SHP77 treated with DMSO at 0.1 percent for 48 hours (cell line): Measurements from ENCODE around the gene RBM12.

Experiments
- DNase-seq: peaks from one replicate; lab custom pipeline; 2025; lab: John Stamatoyannopoulos, UW

The RBM12 gene

GRCh38 chr20:35653893-35654292 is 10.8 kb downstream of the RBM12 start:
- DNase-seq, result no peak

DNA sequence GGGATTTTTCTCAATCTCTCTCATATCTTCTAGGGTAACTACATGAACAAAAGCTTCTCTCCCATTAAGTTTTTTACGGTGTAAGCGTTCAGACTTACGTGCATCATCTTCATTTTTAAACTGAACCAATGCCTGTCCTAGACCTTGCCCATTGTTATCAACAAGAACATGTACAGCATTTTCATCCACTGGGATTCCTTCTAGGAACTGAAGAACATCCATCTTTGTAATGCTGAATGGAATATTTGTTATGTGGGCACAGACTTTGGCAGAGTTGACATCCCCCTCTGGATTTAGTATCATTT is 11.3 kb downstream of the RBM12 start:
- DNase-seq, result no peak

DNA sequence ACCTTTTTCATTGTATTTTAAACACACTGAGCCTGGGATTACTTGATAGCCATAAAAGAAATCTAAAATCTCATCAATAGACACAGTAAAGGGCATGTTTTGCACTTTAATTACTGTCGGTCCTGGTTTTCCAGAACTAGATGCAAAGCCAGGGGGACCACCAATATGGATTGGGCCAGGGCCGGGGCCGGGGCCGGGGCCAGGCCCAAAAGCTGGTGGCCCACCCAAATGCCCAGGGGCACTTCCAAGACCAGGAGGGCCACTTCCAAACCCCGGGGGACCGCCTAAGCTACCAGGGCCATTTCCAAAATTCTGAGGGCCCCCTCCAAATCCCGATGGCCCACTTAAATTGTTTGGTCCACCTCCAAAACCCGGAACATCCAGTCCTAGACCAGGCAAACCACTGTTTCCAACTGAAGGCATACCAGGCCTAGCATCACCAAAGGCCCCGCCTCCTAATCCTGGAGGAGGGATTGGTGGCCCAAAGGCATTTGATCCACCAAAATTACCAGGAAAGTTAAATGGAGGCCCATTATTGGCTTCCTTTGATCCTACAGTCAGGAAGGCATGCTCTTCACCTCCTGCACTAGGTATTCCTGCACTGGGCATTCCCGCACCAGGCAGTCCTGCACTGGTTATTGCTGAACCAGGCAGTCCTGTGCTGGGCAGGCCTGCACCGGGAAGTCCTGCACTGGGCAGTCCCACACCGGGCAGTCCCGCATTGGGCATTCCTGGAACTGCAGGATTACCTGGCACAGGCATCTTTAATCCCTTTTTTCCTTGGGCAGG is 11.9 kb downstream of the RBM12 start:
- no peak for DNase-seq

DNA sequence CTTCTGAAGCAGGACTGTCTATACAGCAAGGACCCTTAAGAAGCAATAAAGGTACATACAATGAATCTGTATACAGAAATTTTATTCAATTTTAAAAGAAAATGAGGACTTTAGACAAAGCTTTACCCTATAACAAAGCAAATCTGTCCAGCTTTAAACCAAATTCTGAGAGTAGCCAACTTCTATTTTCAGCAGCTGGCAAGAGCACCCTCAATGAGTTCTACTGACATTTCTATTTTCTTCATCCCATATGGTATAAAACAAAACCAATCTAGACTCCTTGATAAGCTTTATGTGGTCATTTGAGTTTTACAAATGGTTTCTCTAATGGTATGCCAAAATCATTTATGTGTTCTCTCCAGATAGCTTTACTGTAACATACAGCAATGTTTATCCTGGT is 12.7 kb downstream of the RBM12 start:
- DNase-seq, result no peak

GRCh38 chr20:35650632-35651031 is 14.1 kb downstream of the RBM12 start:
- DNase-seq, result no peak

- no peak for DNase-seq
Observed at GRCh38 chr20:35648836-35649235, 15.9 kb downstream of the RBM12 start.

DNA sequence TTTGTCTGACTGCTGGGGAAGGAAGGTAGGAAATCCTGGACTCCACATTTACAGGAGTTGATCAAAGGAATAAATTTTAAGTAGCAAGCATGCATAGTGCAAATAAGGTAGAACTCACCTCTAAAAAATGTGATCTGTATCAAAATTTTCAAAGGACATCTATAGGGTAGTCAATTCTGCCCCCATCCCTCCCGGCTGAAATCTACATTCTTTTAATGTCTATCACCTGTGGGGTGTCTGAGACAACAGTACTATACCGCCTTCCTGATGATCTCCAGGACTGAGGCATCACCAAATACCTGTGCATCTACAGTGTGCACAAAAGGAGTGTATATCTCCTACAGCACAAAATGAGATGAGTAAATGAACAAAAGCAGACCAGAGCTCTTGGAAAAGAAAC is 19.9 kb downstream of the RBM12 start:
- no peak for DNase-seq

GRCh38 chr20:35643045-35643444 is 21.7 kb downstream of the RBM12 start:
- no peak for DNase-seq

GRCh38 chr20:35641743-35642142 is 23.0 kb downstream of the RBM12 start:
- no peak for DNase-seq

DNA sequence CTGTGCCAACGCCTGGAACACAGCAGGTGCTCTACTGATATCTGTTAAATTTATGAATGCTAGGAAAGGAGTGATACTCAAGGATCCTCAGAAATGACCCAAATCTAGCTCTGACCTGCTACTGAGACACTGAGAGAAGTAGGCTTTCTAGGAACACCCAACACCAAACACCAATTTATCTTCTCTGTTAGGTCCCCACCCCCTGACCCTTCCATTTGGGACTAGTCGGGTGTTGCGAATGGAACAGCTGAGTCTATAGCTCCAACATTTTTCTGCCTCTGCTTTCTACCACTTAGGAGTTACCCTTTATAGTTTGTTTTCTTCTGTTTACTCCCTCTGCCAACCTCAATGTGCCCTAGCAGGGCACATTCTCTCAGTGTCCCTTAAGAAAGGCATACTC is 24.0 kb downstream of the RBM12 start:
- DNase-seq, result no peak

DNA sequence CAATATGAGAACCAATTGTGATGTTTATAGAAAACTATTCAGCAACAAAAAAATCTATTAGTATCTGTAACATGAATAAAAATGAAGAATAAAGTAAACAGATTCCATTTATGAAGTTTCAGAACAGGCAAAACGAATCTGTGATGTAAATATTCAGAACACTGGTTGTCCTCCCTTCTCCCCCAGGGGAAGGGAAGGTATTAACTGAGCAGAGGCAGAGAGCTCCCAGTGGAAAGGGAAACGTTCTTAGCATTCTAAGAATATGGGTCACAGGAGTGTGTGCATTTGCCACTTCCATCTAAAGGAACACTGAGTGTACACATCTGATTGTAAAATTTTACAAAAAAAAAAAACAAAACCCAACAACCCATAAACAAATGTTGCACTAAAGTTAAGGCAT is 25.9 kb downstream of the RBM12 start:
- DNase-seq, result no peak

GRCh38 chr20:35637276-35637675 is 27.4 kb downstream of the RBM12 start:
- DNase-seq, result no peak

DNA sequence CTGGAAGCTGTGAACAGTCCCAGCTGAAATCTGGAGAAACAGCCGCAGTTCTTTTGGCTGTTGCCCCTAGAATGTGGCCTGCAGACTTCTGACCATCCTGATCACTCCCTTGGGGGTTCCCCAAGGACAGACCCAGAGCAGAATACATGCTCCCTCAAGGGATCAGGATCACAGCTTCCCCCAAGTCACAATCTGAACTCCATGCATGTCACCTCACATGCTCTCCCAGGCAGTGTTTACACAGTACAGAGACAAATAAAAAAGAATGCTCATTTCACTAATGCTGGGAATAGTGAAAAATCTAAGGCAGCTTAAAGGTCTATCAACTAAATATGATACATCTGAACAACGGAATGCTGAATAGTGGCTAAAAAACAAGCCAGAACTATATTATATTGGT is 28.6 kb downstream of the RBM12 start:
- no peak for DNase-seq

DNA sequence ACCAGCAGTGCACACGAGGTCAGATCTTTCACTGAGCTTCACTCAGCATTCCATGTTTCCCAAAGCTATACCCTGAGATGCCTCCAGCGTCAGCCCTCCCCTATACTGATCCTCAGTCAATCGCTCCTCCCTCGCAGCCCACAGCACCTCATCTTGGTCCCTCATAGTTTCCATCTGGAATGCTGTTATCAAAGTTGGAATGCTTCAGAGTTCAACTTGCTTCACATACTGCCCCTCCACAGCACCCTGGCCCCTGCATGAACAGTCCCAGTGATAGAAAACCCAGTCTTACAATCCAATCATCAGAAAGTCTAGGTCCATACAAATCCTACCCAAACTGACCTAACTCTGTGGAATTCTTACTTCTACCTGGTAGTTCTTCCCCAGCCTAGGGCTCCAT is 29.0 kb downstream of the RBM12 start:
- no peak for DNase-seq

GRCh38 chr20:35632539-35633115 is 32.1 kb downstream of the RBM12 start:
- DNase-seq, result no peak

DNA sequence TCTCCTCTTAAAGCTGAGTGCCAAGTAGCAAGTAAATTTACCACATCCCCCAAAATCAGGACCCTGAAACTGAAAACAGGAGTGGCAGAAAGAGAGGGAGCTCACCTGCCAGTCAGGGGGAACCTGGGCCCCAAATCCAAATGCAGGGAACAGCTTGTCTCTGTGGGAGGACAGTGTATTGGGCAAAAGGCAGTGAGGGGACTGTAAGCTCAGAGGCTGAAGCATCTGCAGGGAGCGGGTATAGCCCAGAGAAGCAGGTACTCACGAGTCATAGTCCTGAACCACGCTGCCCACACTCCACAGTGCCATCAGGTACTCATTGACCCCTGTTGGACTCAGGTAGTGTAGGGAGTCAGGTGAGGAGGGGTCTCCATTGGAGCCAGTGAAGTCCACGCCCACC is 34.1 kb downstream of the RBM12 start:
- DNase-seq, result no peak

DNA sequence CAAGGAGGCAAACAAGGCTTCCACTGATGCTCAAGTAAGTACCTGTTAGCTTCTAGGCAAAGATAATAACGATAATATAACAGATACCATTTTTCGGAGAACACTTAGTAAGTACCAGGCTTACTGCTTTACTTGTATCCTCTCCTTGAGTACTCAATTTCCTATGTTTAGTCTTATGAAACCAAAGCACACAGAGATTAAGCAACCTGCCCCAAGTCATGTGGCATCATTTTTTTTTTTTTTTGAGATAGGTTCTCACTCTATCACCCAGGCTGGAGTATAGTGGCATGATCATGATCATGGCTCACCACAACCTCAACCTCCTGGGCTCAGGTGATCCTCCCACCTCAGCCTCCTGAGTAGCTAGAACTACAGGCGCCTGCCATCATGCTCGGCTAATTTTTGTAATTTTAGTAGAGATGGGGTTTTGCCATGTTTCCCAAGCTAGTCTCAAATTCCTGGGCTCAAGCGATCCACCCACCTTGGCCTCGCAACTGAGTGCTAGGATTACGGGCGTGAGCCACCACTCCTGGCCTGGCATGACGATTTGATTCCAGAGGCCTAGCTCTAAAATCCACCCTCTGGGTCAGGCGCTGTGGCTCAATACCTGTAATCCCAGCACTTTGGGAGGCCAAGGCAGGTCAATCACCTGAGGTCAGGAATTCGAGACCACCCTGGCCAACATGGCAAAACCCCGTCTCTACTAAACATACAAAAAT is 35.1 kb downstream of the RBM12 start:
- no peak for DNase-seq

GRCh38 chr20:35627121-35627520 is 37.6 kb downstream of the RBM12 start:
- DNase-seq, result no peak

DNA sequence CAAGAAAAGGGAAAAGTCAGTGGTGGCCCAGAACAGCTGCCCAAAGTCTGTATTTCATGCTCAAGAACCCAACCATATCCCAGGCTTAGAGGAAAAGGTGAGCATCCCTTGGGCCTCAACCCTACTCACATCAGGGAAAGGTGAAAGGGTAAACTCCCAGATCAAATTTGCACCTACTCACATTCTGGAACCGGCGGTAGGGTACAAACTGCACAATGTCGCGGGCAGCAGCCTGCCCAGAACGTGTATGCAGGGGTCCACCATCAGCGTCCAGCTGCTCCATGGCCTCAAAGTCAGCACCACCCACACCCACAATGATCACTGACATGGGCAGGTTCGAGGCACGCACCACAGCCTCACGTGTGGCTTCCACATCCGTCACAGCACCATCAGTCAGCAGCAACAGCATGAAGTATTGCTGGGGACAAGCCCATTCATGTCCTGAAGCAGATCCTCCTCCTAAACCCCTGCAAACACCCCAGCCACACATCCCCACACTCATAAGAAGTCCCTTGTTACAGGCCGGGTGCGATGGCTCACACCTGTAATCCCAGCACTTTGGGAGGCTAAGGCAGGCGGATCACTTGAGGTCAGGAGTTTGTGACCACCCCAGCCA is 38.2 kb downstream of the RBM12 start:
- no peak for DNase-seq

GRCh38 chr20:35625584-35626385 is 38.9 kb downstream of the RBM12 start:
- no peak for DNase-seq

DNA sequence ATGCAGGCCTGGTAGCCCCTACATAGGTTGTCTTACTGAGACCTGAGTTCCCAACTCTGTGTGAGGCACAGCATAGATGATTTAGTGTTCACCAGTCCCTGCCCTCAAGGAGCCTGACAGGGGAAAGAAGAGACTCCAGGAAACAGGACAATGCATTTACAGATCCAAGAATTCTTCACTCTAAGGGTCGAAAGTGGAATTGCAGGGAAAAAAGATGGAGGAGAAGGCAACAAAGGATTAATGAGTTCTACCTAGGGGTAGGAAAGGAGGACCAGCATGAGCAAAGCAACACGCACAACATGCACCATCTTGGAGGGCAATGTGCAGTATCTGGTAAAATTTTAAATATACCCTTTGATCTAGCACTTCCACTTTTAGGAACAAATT is 43.1 kb downstream of the RBM12 start:
- no peak for DNase-seq

- no peak for DNase-seq
Observed at GRCh38 chr20:35620818-35621559, 43.7 kb downstream of the RBM12 start.
